ENCODE measurements around the gene CDK8.

The CDK8 gene

GRCh38 chr13:26442541-26442940, 188.6 kb downstream of the CDK8 start:
- H3K9me3 ChIP-seq (ENCODE audit: control insufficient read depth, insufficient read depth, low read length) = peaks cover 1% of the 10 kb centered on the region; the same call in 1 of the 2 replicates
- TF ChIP-seq CTCF (IDR thresholded peaks at IDR 0.05; ENCODE audit: low read depth, low read length, poor library complexity, severe bottlenecking) = no peak
- TF ChIP-seq EZH2phosphoT487 (IDR thresholded peaks at IDR 0.05; ENCODE audit: borderline replicate concordance, low read length) = no peak
- H3K9me2 ChIP-seq (replicated peaks; ENCODE audit: control insufficient read depth, low read length) = no peaks in the 10 kb centered on the region
- no peaks in the 10 kb centered on the region for H3F3A ChIP-seq (ENCODE audit: control insufficient read depth, insufficient read depth)
- no peak overlapping the region for H3K4me2 ChIP-seq (ENCODE audit: low read length)
- no peak overlapping the region for H3K27ac ChIP-seq (ENCODE audit: low read depth, low read length)
- no peaks in the 10 kb centered on the region for H3K4me1 ChIP-seq (ENCODE audit: control insufficient read depth, low read length)
- H4K20me1 ChIP-seq (ENCODE audit: control insufficient read depth, insufficient read depth, low read depth, low read length) = no peaks in the 10 kb centered on the region
- no peaks in the 10 kb centered on the region for H3K36me3 ChIP-seq (ENCODE audit: control insufficient read depth, low read length)
- H3K79me2 ChIP-seq (ENCODE audit: control insufficient read depth, low read length) = no peaks in the 10 kb centered on the region
- H3K27me3 ChIP-seq (ENCODE audit: control insufficient read depth, low read length) = no peaks in the 10 kb centered on the region
- H3K4me3 ChIP-seq (ENCODE audit: low read length) = no peak overlapping the region

- Histone ChIP-seq H3K4me2 (ENCODE audit: low read length) (no peak overlapping the region), H4K20me1 (ENCODE audit: control insufficient read depth, insufficient read depth, low read depth, low read length) (no peaks in the 10 kb centered on the region), H3K9me3 (ENCODE audit: control insufficient read depth, insufficient read depth, low read length) (no peaks in the 10 kb centered on the region), H3K27me3 (ENCODE audit: control insufficient read depth, low read length) (no peaks in the 10 kb centered on the region), H3F3A (ENCODE audit: control insufficient read depth, insufficient read depth) (no peaks in the 10 kb centered on the region), H3K79me2 (ENCODE audit: control insufficient read depth, low read length) (no peaks in the 10 kb centered on the region), H3K27ac (ENCODE audit: low read depth, low read length) (no peak overlapping the region), H3K36me3 (ENCODE audit: control insufficient read depth, low read length) (no peaks in the 10 kb centered on the region), H3K4me1 (ENCODE audit: control insufficient read depth, low read length) (no peaks in the 10 kb centered on the region), H3K4me3 (ENCODE audit: low read length) (no peak overlapping the region), H3K9me2 (replicated peaks; ENCODE audit: control insufficient read depth, low read length) (no peaks in the 10 kb centered on the region)
- TF ChIP-seq CTCF (IDR thresholded peaks at IDR 0.05; ENCODE audit: low read depth, low read length, poor library complexity, severe bottlenecking) (no peak), EZH2phosphoT487 (IDR thresholded peaks at IDR 0.05; ENCODE audit: borderline replicate concordance, low read length) (no peak)
These were observed 191.2 kb downstream of the CDK8 start for GRCh38 chr13:26445092-26445491.

- Histone ChIP-seq H3K4me2 (ENCODE audit: low read length) (no peak overlapping the region), H3F3A (ENCODE audit: control insufficient read depth, insufficient read depth) (no peaks in the 10 kb centered on the region), H4K20me1 (ENCODE audit: control insufficient read depth, insufficient read depth, low read depth, low read length) (no peaks in the 10 kb centered on the region), H3K36me3 (ENCODE audit: control insufficient read depth, low read length) (no peaks in the 10 kb centered on the region), H3K27me3 (ENCODE audit: control insufficient read depth, low read length) (no peaks in the 10 kb centered on the region; the same call in 1 of the 2 replicates), H3K79me2 (ENCODE audit: control insufficient read depth, low read length) (no peaks in the 10 kb centered on the region), H3K4me1 (ENCODE audit: control insufficient read depth, low read length) (no peaks in the 10 kb centered on the region), H3K9me3 (ENCODE audit: control insufficient read depth, insufficient read depth, low read length) (no peaks in the 10 kb centered on the region), H3K27ac (ENCODE audit: low read depth, low read length) (no peak overlapping the region), H3K9me2 (replicated peaks; ENCODE audit: control insufficient read depth, low read length) (no peaks in the 10 kb centered on the region), H3K4me3 (ENCODE audit: low read length) (no peak overlapping the region)
- no peak for TF ChIP-seq EZH2phosphoT487 (IDR thresholded peaks at IDR 0.05; ENCODE audit: borderline replicate concordance, low read length)
- no peak for TF ChIP-seq CTCF (IDR thresholded peaks at IDR 0.05; ENCODE audit: low read depth, low read length, poor library complexity, severe bottlenecking)
These were observed 192.8 kb downstream of the CDK8 start for GRCh38 chr13:26446751-26447150.
